Measurements from ENCODE around the gene DIP2B. TPM values are rescaled to one million over a fixed set of nuclear protein-coding genes. Genes with fewer than 3 reads are reported as not detected.
"Not testable (repeated sequence)": the region's sequence is repeated elsewhere in the genome, so short reads cannot be mapped to it uniquely, and the experiment has no call there.

Gene DIP2B
- total RNA-seq, 1 experiment from 2014 or later = 30.2 TPM

DNA sequence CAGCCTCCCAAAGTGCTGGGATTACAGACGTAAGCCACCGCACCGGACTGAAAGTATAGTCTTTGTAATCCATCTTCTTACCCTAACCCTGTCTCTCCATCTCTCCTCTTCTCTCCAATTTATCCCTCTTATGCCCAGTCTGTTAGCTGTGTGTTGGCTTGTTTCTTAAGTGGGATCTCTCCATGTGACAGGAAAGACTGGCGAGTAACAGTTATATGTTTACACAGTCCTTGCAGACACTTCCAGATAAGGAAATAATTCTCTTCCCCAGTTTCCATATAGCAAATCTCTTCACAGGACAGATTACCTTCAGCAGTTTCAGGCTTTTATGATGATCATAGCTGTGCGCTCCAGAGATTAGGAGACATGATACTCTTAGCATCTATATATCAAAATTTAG lies 16.0 kb upstream of the DIP2B start:
- Histone ChIP-seq H3K27ac (ENCODE audit: low read length) (no peak overlapping the region), H3K4me3 (ENCODE audit: low read depth in 2 of 2, low read length in 2 of 2) (no peak overlapping the region), H3K27me3 (ENCODE audit: control insufficient read depth, insufficient read depth, low read length) (no peaks in the 10 kb centered on the region), H3K36me3 (ENCODE audit: control insufficient read depth, insufficient read depth, low read length) (no peaks in the 10 kb centered on the region), H3K4me1 (ENCODE audit: control insufficient read depth, insufficient read depth, low read length) (no peaks in the 10 kb centered on the region), H3K9me3 (ENCODE audit: control insufficient read depth, insufficient read depth, low read depth, low read length) (peaks cover 4% of the 10 kb centered on the region; the same call in 1 of the 2 replicates)
- POLR2A ChIA-PET = no interaction called here
- DNase-seq (ENCODE audit: low read depth, low spot score) (no peak), ATAC-seq (no peak)
- TF ChIP-seq TCF7L2 (IDR thresholded peaks at IDR 0.05; ENCODE audit: low read depth, low read length) (no peak), SIN3A (IDR thresholded peaks at IDR 0.05; ENCODE audit: borderline replicate concordance, insufficient read depth, low read depth, low read length) (no peak), POLR2AphosphoS5 (IDR thresholded peaks at IDR 0.05; ENCODE audit: low read depth, low read length) (no peak)
- TF ChIP-seq, protein P1, sequence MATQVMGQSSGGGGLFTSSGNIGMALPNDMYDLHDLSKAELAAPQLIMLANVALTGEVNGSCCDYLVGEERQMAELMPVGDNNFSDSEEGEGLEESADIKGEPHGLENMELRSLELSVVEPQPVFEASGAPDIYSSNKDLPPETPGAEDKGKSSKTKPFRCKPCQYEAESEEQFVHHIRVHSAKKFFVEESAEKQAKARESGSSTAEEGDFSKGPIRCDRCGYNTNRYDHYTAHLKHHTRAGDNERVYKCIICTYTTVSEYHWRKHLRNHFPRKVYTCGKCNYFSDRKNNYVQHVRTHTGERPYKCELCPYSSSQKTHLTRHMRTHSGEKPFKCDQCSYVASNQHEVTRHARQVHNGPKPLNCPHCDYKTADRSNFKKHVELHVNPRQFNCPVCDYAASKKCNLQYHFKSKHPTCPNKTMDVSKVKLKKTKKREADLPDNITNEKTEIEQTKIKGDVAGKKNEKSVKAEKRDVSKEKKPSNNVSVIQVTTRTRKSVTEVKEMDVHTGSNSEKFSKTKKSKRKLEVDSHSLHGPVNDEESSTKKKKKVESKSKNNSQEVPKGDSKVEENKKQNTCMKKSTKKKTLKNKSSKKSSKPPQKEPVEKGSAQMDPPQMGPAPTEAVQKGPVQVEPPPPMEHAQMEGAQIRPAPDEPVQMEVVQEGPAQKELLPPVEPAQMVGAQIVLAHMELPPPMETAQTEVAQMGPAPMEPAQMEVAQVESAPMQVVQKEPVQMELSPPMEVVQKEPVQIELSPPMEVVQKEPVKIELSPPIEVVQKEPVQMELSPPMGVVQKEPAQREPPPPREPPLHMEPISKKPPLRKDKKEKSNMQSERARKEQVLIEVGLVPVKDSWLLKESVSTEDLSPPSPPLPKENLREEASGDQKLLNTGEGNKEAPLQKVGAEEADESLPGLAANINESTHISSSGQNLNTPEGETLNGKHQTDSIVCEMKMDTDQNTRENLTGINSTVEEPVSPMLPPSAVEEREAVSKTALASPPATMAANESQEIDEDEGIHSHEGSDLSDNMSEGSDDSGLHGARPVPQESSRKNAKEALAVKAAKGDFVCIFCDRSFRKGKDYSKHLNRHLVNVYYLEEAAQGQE (IDR thresholded peaks at IDR 0.05; ENCODE audit: insufficient read depth in 1 of 2, low read depth in 2 of 2, low read length in 1 of 2) = no peak
- TF ChIP-seq, protein P2, sequence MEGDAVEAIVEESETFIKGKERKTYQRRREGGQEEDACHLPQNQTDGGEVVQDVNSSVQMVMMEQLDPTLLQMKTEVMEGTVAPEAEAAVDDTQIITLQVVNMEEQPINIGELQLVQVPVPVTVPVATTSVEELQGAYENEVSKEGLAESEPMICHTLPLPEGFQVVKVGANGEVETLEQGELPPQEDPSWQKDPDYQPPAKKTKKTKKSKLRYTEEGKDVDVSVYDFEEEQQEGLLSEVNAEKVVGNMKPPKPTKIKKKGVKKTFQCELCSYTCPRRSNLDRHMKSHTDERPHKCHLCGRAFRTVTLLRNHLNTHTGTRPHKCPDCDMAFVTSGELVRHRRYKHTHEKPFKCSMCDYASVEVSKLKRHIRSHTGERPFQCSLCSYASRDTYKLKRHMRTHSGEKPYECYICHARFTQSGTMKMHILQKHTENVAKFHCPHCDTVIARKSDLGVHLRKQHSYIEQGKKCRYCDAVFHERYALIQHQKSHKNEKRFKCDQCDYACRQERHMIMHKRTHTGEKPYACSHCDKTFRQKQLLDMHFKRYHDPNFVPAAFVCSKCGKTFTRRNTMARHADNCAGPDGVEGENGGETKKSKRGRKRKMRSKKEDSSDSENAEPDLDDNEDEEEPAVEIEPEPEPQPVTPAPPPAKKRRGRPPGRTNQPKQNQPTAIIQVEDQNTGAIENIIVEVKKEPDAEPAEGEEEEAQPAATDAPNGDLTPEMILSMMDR (IDR thresholded peaks at IDR 0.05) = no peak
- intact Hi-C loops (cut with micrococcal nuclease; ENCODE audit: unreplicated experiment) (no loop called here), in situ Hi-C loops (cut with HindIII; ENCODE audit: low pct_unique_long_range_greater_than_20kb, low sequenced_read_pairs) (no loop called here)
- BruUV-seq (replicated peaks) = no TSS peak
- CTCF ChIA-PET = interaction anchor here (0.7 kb wide), 1 partner anchor 37 kb away, joined by 3 read pairs; no protein-coding TSS in a partner anchor

DNA sequence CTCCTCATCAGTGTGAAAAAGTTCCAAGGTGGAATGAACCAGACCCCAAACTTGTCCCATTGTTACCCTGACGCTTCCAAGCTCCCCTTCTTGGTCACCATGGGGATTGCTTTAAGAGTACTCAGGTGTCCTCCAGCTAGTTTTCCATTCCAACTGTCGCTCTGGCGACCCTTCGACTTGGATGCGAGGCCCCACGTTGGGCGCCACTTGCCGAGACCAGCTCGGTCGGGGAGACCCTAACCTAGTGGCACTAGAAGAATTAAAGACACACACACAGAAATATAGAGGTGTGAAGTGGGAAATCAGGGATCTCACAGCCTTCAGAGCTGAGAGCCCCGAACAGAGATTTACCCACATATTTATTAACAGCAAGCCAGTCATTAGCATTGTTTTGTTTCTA lies 6.7 kb upstream of the DIP2B start:
- CTCF ChIA-PET; H3K4me1 ChIP-seq (ENCODE audit: control insufficient read depth, insufficient read depth, low read length); BruUV-seq (replicated peaks); H3K27ac ChIP-seq (ENCODE audit: low read length); H3K9me3 ChIP-seq (ENCODE audit: control insufficient read depth, insufficient read depth, low read depth, low read length); intact Hi-C loops (cut with micrococcal nuclease; ENCODE audit: unreplicated experiment); ATAC-seq; H3K4me3 ChIP-seq (ENCODE audit: low read depth in 2 of 2, low read length in 2 of 2); in situ Hi-C loops (cut with HindIII; ENCODE audit: low pct_unique_long_range_greater_than_20kb, low sequenced_read_pairs); H3K36me3 ChIP-seq (ENCODE audit: control insufficient read depth, insufficient read depth, low read length); DNase-seq (ENCODE audit: low read depth, low spot score); H3K27me3 ChIP-seq (ENCODE audit: control insufficient read depth, insufficient read depth, low read length): not testable (repeated sequence)
- POLR2A ChIA-PET = interaction anchor here (0.6 kb wide), 1 partner anchor 1373 kb away, joined by 4 read pairs; no protein-coding TSS in a partner anchor

DNA sequence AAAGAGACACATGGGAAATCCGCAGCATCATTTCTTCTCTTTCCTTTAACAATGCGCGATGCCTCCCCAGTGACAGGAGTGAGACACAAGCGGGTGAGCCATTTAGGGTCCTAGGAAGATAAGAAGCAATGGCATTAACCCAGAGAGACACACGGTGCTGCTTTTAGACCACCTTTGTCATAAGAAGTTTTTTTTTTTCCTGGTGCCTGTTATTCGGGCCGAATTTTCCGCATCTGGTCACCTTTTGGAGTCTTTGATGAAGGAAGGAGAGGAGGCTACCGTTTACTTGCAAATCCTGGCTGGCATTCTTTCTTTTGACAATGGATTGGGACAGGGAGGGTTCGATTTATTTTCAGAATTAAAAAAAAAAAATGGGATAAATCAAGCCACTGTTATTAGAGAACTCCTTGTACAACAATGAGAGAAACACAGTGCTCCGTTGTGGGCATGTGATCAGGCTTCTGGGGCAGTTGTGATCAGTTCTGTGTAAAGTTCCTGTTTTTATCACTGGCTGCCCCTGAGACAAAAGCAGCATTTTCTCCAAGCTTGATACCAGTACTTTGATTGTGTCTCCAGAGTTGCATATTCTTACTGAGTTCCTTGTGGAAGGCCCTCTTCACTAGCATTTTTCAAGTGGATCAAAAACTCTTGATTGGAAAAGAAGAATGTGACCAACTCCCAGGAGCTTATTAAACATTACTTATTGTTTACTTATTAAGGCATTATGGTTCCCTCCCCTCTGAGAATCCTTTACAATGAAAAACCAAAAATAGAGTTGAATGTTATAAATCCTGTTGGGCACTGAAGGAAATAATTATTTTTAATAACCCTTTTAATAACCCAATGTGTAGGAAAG lies 1.1 kb downstream of the DIP2B start:
- no peaks in the 10 kb centered on the region for H3K9me3 ChIP-seq (ENCODE audit: control insufficient read depth, insufficient read depth, low read depth, low read length)
- POLR2A ChIA-PET = interaction anchor here (0.6 to 1.1 kb wide), 2 partner anchors 15 to 30 kb away, joined by 3 to 9 read pairs; no protein-coding TSS in a partner anchor
- TF ChIP-seq POLR2AphosphoS5 (IDR thresholded peaks at IDR 0.05; ENCODE audit: low read depth, low read length) (no peak), SIN3A (IDR thresholded peaks at IDR 0.05; ENCODE audit: borderline replicate concordance, insufficient read depth, low read depth, low read length) (no peak)
- TF ChIP-seq, protein P2 (IDR thresholded peaks at IDR 0.05) = no peak
- TF ChIP-seq, protein P1 (IDR thresholded peaks at IDR 0.05; ENCODE audit: insufficient read depth in 1 of 2, low read depth in 2 of 2, low read length in 1 of 2) = no peak
- peaks cover 23% of the 10 kb centered on the region for H3K4me1 ChIP-seq (ENCODE audit: control insufficient read depth, insufficient read depth, low read length)
- TSS peak; percentile 71 for BruUV-seq (replicated peaks)
- peak overlapping the region; percentile 82 for H3K27ac ChIP-seq (ENCODE audit: low read length)
- H3K36me3 ChIP-seq (ENCODE audit: control insufficient read depth, insufficient read depth, low read length) = no peaks in the 10 kb centered on the region; the same call in 1 of the 2 replicates
- no peak for ATAC-seq
- in situ Hi-C loops (cut with HindIII; ENCODE audit: low pct_unique_long_range_greater_than_20kb, low sequenced_read_pairs) = no loop called here
- H3K4me3 ChIP-seq (ENCODE audit: low read depth in 2 of 2, low read length in 2 of 2) = peak overlapping the region; percentile 72 to 76
- DNase-seq (ENCODE audit: low read depth, low spot score) = no peak
- intact Hi-C loops (cut with micrococcal nuclease; ENCODE audit: unreplicated experiment) = loop anchor here (2.0 to 10.0 kb wide), 2 partner anchors 133 to 229 kb away; no protein-coding TSS in a partner anchor
- CTCF ChIA-PET = interaction anchor here (1.9 kb wide), 1 partner anchor 132 kb away, joined by 13 read pairs; no protein-coding TSS in a partner anchor
- H3K27me3 ChIP-seq (ENCODE audit: control insufficient read depth, insufficient read depth, low read length) = no peaks in the 10 kb centered on the region

All from Panc1 (cell line).